HEK293 (cell line): Measurements from ENCODE around the gene S1PR5.

ENCODE experiments used
- CTCF ChIA-PET: fragments of 350-600 bp; formaldehyde crosslinking; extraction: SDS; loops from one replicate; lab custom pipeline; 2021; ENCODE audit warnings: antibody characterized with exemption; lab: Yijun Ruan, JAX
- POLR2A ChIA-PET: fragments of 300-600 bp; formaldehyde crosslinking; extraction: SDS; loops from one replicate; lab custom pipeline; 2020; ENCODE audit warnings: antibody characterized with exemption, inconsistent platforms; lab: Yijun Ruan, JAX
- H3K27ac ChIP-seq: fragments of 200-500 bp; sonication (Bioruptor generic); 2 replicates; pipeline ENCODE4 v1.5.1; 2014; ENCODE audit warnings: low read depth, low read length, control low read depth, inconsistent platforms; ENCODE audit errors: extremely low read depth
- H3K36me3 ChIP-seq, 2 experiments: fragments of 200-500 bp in 1 of 2; sonication (Bioruptor generic) in 1 of 2; 1 replicate in 1 of 2; 2 replicates in 1 of 2; pipeline ENCODE4 v1.5.1; 2014 to 2017; ENCODE audit warnings: inconsistent platforms in 2 of 2, low read length in 2 of 2; ENCODE audit not compliant: control insufficient read depth in 2 of 2, insufficient read depth in 1 of 2
- H3K4me1 ChIP-seq: fragments of 200-500 bp; sonication (Bioruptor generic); 2 replicates; pipeline ENCODE4 v1.5.1; 2014; ENCODE audit warnings: mild to moderate bottlenecking, low read length, inconsistent platforms; ENCODE audit not compliant: control insufficient read depth, insufficient read depth
- H3K4me3 ChIP-seq: 2 replicates; pipeline ENCODE4 v1.5.1; 2011; ENCODE audit warnings: low read depth, mild to moderate bottlenecking, control low read depth, low read length, moderate library complexity
- H3K9me3 ChIP-seq: fragments of 200-500 bp; sonication (Bioruptor generic); 2 replicates; pipeline ENCODE4 v1.5.1; 2014; ENCODE audit warnings: low read depth, low read length, inconsistent platforms; ENCODE audit not compliant: control insufficient read depth, insufficient read depth
- AEBP2 ChIP-seq: fragments of 450-650 bp; formaldehyde crosslinking; IDR thresholded peaks from 2 replicates; pipeline ENCODE4 v1.5.1; 2016; ENCODE audit warnings: missing biosample characterization, missing genetic modification characterization, borderline replicate concordance
- GLIS1 ChIP-seq: fragments of 450-650 bp; formaldehyde crosslinking; IDR thresholded peaks from 2 replicates; pipeline ENCODE4 v1.5.1; 2016; ENCODE audit warnings: missing biosample characterization, missing genetic modification characterization
- HIC1 ChIP-seq: fragments of 450-650 bp; formaldehyde crosslinking; IDR thresholded peaks from 2 replicates; pipeline ENCODE4 v1.5.1; 2016; ENCODE audit warnings: missing biosample characterization, missing genetic modification characterization
- SP3 ChIP-seq: fragments of 450-650 bp; formaldehyde crosslinking; IDR thresholded peaks from 2 replicates; pipeline ENCODE4 v1.5.1; 2016; ENCODE audit warnings: missing biosample characterization, missing genetic modification characterization
- ZBTB21 ChIP-seq: fragments of 450-650 bp; formaldehyde crosslinking; IDR thresholded peaks from 2 replicates; pipeline ENCODE4 v1.5.1; 2017; ENCODE audit warnings: missing biosample characterization, missing genetic modification characterization
- ZFP37 ChIP-seq: fragments of 450-650 bp; formaldehyde crosslinking; IDR thresholded peaks from 2 replicates; pipeline ENCODE4 v1.5.1; 2016; ENCODE audit warnings: missing biosample characterization, missing genetic modification characterization
- ZNF10 ChIP-seq: fragments of 450-650 bp; formaldehyde crosslinking; IDR thresholded peaks from 2 replicates; pipeline ENCODE4 v1.5.1; 2017; ENCODE audit warnings: missing biosample characterization, missing genetic modification characterization
- ZNF121 ChIP-seq: fragments of 450-650 bp; formaldehyde crosslinking; IDR thresholded peaks from 2 replicates; pipeline ENCODE4 v1.5.1; 2016; ENCODE audit warnings: missing biosample characterization, missing genetic modification characterization
- ZNF138 ChIP-seq: fragments of 450-650 bp; formaldehyde crosslinking; IDR thresholded peaks from 2 replicates; pipeline ENCODE4 v1.5.1; 2016; ENCODE audit warnings: missing biosample characterization, missing genetic modification characterization, borderline replicate concordance
- ZNF174 ChIP-seq: fragments of 450-650 bp; formaldehyde crosslinking; IDR thresholded peaks from 2 replicates; pipeline ENCODE4 v1.5.0; 2017; ENCODE audit warnings: missing biosample characterization, mild to moderate bottlenecking, missing genetic modification characterization
- ZNF335 ChIP-seq: fragments of 450-650 bp; formaldehyde crosslinking; conservative IDR thresholded peaks from 2 replicates; pipeline ENCODE4 v1.5.1; 2016; ENCODE audit warnings: missing biosample characterization, missing genetic modification characterization
- ZNF571 ChIP-seq: fragments of 450-650 bp; formaldehyde crosslinking; IDR thresholded peaks from 2 replicates; pipeline ENCODE4 v1.5.0; 2017; ENCODE audit warnings: missing biosample characterization, missing genetic modification characterization
- ZNF580 ChIP-seq: fragments of 450-650 bp; formaldehyde crosslinking; IDR thresholded peaks from 2 replicates; pipeline ENCODE4 v1.5.1; 2016; ENCODE audit warnings: missing biosample characterization, missing genetic modification characterization
- ZNF585B ChIP-seq: fragments of 450-650 bp; formaldehyde crosslinking; IDR thresholded peaks from 2 replicates; pipeline ENCODE4 v1.5.1; 2016; ENCODE audit warnings: missing biosample characterization, missing genetic modification characterization
- ZNF624 ChIP-seq: fragments of 450-650 bp; formaldehyde crosslinking; IDR thresholded peaks from 2 replicates; pipeline ENCODE4 v1.5.1; 2017; ENCODE audit warnings: missing biosample characterization, missing genetic modification characterization
- ZNF692 ChIP-seq: fragments of 450-650 bp; formaldehyde crosslinking; IDR thresholded peaks from 2 replicates; pipeline ENCODE4 v1.5.1; 2016; ENCODE audit warnings: missing biosample characterization, missing genetic modification characterization

The S1PR5 gene

GRCh38 chr19:10538204-10538983 lies 21.1 kb upstream of the S1PR5 start:
- Histone ChIP-seq H3K4me3 (no peak overlapping the region), H3K27ac (no peak overlapping the region), H3K36me3 (no peaks in the 10 kb centered on the region), H3K9me3 (no peaks in the 10 kb centered on the region), H3K4me1 (no peaks in the 10 kb centered on the region)
- ChIA-PET CTCF (interaction anchor here (0.7 to 1.2 kb wide), 3 partner anchors 10 to 106 kb away, joined by 3 to 5 read pairs (median 5); no protein-coding TSS in a partner anchor), POLR2A (interaction anchor here (0.9 kb wide), 1 partner anchor 14 kb away, joined by 4 read pairs; no protein-coding TSS in a partner anchor)
- TF ChIP-seq ZBTB21 (tag by site-specific recombination) = no peak
- TF ChIP-seq ZNF121 = peak; percentile 61; the same call in 1 of the 2 replicates
- no peak for TF ChIP-seq ZNF10

- H3K36me3 ChIP-seq = no peaks in the 10 kb centered on the region
- ChIA-PET POLR2A (interaction anchor here (0.9 kb wide), 1 partner anchor 15 kb away, joined by 4 read pairs; no protein-coding TSS in a partner anchor), CTCF (interaction anchor here (0.7 to 1.2 kb wide), 3 partner anchors 11 to 106 kb away, joined by 3 to 5 read pairs (median 5); no protein-coding TSS in a partner anchor)
- no peak overlapping the region for H3K27ac ChIP-seq
- no peaks in the 10 kb centered on the region for H3K9me3 ChIP-seq
- H3K4me3 ChIP-seq = no peak overlapping the region
- TF ChIP-seq ZNF585B (tag by site-specific recombination) (no peak), ZNF692 (tag by site-specific recombination) (no peak), SP3 (tag by site-specific recombination) (no peak), ZNF138 (tag by site-specific recombination) (no peak), ZNF624 (tag by site-specific recombination) (no peak), HIC1 (no peak), ZFP37 (tag by site-specific recombination) (no peak), GLIS1 (tag by site-specific recombination) (peak; percentile 58), ZNF335 (tag by site-specific recombination) (0 out of 2 replicates have a peak, but pooled peaks have one; percentile 13), ZNF174 (tag by site-specific recombination) (no peak), ZNF580 (no peak), AEBP2 (no peak)
- no peaks in the 10 kb centered on the region for H3K4me1 ChIP-seq
Observed at GRCh38 chr19:10537668-10538067, 20.4 kb upstream of the S1PR5 start.

GRCh38 chr19:10535613-10536012 lies 18.4 kb upstream of the S1PR5 start:
- no peaks in the 10 kb centered on the region for H3K36me3 ChIP-seq
- ChIA-PET CTCF (interaction anchor here (0.7 to 1.2 kb wide), 3 partner anchors 25 to 56 kb away, joined by 3 to 6 read pairs (median 3); no protein-coding TSS in a partner anchor), POLR2A (interaction anchor here (0.7 to 1.7 kb wide), 2 partner anchors 8 to 162 kb away, joined by 6 to 14 read pairs; partner anchors contain the start of gene ATG4D)
- H3K27ac ChIP-seq = no peak overlapping the region
- no peaks in the 10 kb centered on the region for H3K9me3 ChIP-seq
- peak; percentile 65 for TF ChIP-seq GLIS1 (tag by site-specific recombination)
- no peak for TF ChIP-seq ZNF571 (tag by site-specific recombination)
- no peak overlapping the region for H3K4me3 ChIP-seq
- no peaks in the 10 kb centered on the region for H3K4me1 ChIP-seq
